ENCODE data around the gene VPS51.

- no peak for TF ChIP-seq CTCF (IDR thresholded peaks at IDR 0.05)
- TF ChIP-seq ZFX (IDR thresholded peaks at IDR 0.05; ENCODE audit: borderline replicate concordance): no peak
These were observed 44.6 kb upstream of the VPS51 start for GRCh38 chr11:65051398-65051858.
